GM19372 (cell line): ENCODE results near the gene CHST12.
"Not testable (repeated sequence)": the region's sequence is repeated elsewhere in the genome, so short reads cannot be mapped to it uniquely, and the experiment has no call there.

Experiments used
- ATAC-seq: cut with Tn5 transposase; IDR thresholded peaks from one replicate; pipeline ENCODE4 v1.9.1; 2021; ENCODE audit warnings: mild to moderate bottlenecking, low read depth, moderate library complexity; ENCODE audit not compliant: unreplicated experiment

CHST12 gene

DNA sequence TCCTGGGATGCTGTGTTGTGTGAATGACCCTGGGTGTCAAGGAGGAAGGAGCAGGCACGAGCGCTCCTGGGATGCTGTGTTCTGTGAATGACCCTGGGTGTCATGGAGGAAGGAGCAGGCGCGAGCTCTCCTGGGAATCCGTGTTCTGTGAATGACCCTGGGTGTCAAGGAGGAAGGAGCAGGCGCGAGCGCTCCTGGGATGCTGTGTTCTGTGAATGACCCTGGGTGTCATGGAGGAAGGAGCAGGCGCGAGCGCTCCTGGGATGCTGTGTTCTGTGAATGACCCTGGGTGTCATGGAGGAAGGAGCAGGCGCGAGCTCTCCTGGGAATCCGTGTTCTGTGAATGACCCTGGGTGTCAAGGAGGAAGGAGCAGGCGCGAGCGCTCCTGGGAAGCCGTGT is 25.9 kb upstream of the CHST12 start:
- not testable (repeated sequence) for ATAC-seq

DNA sequence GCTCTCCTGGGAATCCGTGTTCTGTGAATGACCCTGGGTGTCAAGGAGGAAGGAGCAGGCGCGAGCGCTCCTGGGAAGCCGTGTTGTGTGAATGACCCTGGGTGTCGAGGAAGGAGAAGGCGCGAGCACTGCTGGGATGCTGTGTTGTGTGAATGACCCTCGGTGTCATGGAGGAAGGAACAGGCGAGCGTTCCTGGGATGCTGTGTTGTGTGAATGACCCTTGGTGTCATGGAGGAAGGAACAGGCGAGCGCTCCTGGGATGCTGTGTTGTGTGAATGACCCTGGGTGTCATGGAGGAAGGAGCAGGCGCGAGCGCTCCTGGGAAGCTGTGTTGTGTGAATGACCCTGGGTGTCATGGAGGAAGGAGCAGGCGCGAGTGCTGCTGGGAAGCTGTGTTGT is 25.3 kb upstream of the CHST12 start:
- ATAC-seq = not testable (repeated sequence)

DNA sequence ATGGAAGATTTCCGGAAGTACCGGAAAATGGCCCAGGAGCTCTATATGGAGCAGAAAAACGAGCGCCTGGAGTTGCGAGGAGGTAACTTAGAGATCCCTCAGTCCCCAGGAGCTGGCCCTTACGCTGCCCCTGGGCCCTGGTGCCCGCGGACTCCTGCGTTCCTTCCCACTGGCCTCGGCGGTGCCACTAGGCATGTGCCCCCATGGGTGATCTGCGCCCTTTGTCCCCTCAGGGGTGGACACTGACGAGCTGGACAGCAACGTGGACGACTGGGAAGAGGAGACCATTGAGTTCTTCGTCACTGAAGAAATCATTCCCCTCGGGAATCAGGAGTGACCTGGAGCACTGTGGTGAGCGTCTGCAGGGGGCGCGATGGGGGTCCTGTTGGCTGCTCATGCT is 24.2 kb upstream of the CHST12 start:
- ATAC-seq = no peak

DNA sequence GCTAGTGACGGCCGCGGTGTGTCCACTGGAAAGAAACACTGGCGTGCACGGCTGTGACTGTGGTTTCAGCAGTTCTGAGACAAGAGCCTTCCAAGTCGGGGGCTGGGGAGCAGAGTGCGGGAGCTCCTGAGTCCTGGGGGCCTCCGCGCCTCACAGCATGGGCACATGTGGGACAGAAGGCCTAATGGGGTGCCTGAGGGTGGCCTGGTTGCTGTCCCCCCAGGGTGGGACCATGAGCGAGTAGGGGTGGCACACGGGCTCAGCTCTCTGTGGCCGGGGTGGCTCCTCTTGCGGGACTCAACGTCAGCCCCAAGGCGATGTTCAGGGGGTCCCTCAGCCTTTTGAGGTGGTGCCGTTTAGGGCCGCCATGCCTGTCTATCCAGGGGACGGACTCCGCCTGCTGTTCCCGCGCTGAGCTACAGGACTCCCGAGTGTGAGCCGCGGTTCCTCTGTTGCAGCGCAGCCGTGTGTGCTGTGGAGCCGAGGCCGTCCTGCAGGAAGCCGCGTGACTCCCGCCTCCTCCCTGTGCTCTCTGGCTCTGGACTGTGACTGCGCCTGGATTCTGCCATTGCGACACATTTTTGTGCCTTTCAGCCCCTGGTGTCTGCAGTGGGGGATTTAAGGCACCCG is 23.5 kb upstream of the CHST12 start:
- ATAC-seq = no peak

DNA sequence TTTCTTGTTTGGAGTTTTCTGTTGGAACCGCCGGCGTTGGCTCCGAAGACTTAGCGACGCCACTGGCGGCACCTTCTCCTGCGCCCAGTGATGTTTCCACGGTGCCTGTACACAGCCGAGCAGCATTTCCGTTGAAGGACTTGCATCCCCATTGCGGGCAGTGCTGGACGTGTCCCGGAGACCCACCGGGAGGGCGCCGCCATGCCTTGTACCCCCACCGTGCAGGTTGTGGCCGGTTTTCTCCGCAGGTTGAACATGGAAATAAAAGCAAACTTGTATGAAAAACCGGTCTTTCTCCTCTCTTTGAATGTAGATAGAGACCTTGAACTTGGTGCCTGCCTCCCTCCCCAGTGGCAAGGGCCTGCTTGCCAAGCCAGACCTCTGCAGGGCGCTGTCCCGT is 22.9 kb upstream of the CHST12 start:
- ATAC-seq = no peak

DNA sequence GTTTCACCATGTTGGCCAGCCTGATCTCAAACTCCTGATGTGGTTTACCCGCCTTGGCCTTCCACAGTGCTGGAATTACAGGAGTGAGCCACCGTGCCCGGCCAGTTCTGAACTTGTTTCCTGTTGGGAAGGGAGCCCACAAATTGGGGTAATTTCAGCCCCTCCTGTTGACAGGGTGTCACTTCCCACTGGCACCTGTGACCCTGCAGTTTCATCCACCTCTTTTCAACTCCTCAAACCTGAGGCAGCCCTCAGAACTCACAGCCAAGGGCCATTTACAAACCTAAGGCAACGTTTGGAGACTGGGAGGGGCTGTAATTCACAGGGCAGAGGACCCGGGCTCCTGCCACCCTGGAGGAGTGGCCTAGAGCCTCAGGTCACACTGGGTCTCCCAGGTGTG is 22.2 kb upstream of the CHST12 start:
- ATAC-seq = no peak

DNA sequence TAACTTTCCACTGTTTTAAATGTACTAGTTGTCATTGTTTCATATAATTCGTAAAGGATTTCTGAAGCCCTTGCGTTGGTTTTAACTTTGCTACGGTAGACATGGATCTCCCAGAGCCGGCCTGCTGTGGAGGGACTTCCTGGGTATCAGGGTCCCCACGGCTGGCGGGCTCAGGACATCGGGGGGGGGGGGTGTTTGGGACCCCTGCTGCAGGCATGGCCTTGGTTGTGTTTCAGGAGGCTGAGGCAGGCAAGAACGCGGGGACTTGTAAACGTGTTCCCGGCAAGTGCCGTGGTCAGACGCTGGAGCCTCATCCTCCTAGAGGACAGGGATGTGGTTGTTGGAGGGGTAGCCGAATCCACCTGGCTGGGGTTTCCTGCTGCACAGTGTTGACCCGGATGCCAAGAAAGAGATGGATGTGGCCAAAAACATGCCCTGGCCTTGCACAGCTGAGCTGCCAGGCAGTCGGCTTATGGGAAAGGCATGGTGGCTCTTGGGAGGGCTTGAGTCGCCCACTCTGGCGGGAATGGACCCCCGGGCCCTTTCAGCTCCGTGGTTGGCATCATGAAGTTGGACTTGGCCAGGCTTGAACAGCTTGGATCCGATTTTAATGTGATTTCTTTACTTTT is 21.4 kb upstream of the CHST12 start:
- no peak for ATAC-seq

DNA sequence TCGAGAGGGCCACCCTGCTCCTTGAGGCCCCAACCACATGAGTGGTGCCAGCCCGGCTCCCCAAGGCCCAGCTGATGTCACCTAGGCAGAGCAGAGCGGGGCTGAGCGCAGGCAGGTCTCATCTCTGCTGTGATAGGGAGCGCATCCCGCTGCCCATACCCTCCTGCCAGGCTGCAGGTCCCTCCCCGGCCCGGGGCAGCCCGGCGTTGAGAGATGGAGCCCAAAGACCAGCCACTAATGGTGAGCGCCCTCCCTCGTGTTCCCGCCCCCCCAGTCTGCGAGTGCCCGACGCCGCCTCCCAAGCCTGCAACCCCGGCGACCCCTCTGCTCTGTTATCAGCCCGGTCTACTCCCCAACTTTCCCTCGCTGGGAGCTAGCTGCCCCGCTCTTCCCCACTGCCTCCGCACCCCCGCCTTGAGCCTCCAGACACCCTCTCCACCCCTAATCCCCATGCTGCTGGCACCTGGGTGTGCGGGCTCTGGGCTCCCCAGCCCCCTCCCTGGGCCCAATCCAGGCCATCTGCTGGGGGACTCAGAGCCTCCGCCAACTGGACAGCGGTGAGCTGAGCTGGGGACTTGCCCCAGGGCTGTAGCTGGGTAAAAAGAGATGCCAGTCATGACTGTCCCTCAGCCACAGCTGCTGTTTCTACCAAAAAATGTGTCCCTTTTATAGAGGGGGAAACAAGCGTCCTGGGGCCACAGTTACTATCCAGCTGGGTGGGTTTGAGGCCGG is 19.7 kb upstream of the CHST12 start:
- ATAC-seq = no peak

DNA sequence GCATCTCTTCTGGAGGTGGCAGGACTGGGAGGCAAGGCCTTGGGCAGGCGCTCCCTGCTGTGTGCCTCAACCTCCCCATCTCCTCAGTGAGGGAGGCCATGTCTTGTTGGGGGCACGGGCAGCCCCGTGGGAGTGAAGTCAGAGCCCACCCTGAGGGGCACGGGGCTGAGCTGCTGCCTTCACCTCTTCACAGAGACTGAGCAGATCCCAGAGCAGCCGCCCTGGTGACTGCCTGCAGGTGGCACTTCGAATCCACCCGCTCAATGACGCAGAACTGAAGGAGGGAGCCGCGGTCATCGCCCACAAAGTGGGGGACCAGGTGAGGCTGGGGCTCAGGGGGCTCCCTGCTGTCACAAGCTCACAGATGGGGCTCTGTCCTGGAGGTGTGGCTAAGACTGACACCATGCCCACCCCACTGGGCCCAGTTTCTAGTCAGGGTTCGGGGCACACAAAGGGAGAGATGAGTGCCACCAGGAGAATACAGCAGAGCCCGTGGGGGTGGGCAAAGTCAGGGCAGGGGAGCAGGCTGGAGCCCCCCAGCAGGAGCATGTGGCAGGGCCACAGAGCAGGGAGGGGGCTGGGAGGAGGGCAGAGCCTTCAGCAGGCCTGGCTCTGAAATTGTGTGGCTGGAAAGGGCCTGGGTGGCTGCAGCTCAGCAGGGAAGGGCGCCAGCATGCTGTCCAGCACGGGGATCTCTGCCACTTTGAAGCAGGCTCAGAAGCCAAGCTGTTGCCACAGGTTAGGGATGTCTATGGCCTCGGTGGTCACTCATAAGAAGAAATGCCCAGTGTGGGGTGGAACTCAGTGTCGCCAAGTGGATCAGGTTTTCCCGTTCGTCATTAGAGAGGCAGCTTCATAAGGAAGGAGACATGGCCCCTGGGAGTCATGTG is 18.8 kb upstream of the CHST12 start:
- ATAC-seq = no peak

DNA sequence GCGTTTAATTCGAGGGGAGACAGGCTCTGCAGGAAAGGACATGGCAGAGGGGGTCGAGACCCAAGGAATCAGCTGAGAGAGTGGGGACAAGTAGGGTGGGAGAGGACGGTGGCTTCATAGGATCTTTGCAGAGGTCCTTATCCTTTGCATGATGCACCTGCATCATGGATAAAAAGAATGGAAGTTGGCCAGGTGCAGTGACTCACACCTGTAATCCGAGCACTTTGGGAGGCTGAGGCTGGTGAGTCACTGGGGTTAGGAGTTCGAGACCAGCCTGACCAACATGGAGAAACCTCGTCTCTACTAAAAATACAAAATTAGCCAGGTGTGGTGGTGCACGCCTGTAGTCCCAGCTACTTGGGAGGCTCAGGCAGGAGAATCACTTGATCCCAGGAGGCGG is 17.3 kb upstream of the CHST12 start:
- not testable (repeated sequence) for ATAC-seq

DNA sequence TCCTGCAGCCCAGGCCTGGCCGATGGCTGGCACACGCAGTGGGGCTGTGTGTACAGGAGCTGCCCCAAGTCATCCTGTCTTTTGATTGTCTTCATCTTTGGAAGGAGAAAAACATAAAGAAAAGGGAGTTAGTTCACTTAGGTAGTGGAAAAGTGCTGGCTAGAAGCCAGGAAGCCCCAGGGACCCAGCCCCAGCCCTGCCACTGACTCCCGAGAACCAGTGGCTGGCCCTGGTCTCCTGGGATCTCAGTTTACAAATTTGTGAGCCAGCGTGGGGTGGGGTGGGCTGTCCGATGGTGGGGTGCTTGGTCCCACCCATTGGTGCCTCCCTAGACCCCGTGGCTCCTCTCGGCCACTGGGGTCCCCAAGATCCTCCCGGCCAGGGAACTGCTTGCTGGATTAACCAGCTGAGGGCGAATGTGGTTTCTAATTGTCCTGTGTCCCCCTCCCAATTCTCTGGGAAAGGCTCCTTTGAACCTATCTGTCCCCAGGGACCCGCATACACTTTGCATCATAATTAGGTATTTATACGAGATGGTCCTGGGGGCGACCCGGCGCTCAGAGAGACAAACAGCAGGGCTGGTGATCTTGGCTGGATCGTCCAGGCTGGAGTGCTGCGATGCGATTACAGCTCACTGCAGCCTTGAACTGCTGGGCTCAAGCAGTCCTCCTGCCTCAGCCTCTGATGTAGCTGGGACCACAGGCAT is 16.3 kb upstream of the CHST12 start:
- no peak for ATAC-seq

DNA sequence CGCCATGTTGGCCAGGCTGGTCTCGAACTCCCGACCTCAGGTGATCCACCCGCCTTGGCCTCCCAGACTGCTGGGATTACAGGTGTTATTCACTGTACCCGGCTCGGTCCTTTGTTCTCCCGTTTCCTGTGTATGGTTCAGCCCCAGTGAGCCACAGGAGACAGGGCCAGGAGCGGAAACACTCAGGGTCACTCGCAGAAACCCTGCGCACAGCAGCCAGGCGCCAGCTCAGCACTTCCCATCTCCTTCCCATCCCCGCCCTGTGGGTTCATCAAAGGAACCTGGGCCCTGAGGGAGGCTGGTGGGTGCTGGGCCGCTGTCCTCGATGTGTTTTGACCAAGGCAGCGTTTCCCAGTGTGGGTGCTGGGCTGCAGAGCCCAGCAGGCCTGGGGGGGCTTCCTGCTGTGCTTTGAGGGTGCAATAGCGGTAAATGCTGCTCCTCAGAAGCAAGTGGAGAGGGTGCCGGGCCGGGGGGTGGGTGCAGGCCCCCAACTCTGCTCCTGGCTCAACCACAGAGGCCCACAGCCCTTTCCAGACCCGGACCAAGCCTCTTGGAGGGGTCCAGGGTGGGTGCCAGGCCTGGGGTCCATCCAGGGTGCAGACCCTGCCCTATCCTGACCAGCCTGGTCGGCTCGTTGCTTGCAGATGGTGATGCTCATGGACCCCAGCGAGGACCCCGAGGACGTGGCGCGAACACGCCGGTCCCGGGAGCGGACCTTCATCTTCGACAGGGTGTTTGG is 15.3 kb upstream of the CHST12 start:
- ATAC-seq = no peak

DNA sequence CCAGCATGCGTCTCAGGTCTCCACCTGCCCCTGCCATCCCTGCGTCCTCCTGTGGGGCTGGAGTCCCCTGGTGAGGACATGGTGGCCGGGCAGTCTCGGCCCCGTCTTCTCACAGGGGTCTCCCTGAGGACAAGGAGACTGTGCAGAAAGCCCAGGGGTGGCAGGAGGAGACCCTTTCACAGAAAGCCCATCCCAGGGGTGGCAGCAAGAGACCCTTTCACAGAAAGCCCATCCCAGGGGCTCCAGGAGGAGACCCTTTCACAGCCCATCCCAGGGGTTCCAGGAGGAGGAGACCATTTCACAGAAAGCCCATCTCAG is 14.8 kb upstream of the CHST12 start:
- ATAC-seq = no peak

DNA sequence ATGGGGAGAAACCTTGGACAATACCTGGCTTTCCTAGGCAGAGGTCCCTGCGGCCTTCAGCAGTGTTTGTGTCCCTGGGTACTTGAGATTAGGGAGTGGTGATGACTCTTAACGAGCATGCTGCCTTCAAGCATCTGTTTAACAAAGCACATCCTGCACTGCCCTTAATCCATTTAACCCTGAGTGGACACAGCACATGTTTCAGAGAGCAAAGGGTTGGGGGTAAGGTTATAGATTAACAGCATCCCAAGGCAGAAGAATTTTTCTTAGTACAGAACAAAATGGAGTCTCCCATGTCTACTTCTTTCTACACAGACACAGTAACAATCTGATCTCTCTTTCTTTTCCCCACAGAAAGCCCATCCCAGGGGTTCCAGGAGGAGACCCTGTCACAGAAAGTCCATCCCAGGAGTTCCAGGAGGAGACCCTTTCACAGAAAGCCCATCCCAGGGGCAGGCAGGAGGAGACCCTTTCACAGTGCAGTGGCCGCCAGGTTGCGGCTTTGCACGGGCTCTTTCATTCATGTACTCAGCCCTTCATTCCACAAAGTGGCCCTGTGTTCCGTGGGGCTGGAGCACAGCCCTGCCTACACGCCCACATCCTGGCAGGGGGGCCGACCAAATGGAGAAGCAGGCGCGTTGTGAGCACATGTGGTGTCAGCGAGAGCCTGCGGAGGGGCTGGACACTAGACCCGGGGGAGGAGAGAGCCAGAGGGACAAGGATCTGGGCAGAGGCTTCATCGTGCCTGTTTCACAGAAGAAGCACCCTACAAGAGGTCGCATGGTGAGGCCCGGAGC is 13.2 kb upstream of the CHST12 start:
- ATAC-seq = not testable (repeated sequence)

DNA sequence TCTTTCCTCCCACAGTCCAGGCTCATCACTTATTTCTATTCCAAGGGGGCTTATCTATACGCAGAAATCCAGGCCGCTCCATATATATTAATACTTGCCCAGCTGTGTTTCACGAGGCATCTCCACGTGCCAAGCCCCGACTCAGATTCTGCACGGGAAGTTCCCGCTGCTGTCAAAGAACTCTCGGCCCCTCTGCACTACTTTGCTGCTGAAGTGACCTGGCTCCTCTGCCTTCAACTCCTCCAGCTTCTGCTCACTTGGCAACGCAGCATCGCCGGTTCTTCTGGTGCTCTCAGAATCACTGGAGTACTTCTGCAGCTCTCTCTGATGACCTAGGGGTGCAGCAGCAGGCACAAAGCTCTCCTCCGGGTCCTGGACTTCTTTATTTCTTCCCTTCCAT is 9.7 kb upstream of the CHST12 start:
- no peak for ATAC-seq

DNA sequence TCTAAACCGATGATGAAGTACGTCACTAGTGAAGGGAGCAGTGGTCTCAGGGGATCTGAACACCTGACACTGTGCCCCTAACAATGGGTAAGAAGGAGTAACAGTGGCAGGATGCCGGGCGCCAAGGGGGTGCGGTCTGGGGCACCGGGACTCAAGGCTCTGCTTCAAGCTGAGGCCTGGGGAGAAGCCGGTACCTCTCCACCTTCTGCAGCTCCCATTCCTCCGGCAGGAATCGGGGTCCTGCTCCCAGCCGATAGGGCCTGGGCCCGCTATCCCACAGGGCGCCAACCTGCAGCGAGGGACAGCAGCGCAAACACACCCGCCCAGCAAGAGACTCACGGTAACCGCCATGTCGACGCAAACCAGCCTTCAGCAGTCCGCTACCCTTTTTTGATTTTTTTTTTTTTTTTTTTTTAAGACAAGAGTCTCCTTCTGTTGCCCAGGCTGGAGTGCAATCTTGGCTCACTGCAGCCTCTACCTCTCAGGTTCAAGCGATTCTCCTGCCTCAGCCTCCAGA is 8.8 kb upstream of the CHST12 start:
- ATAC-seq = no peak

DNA sequence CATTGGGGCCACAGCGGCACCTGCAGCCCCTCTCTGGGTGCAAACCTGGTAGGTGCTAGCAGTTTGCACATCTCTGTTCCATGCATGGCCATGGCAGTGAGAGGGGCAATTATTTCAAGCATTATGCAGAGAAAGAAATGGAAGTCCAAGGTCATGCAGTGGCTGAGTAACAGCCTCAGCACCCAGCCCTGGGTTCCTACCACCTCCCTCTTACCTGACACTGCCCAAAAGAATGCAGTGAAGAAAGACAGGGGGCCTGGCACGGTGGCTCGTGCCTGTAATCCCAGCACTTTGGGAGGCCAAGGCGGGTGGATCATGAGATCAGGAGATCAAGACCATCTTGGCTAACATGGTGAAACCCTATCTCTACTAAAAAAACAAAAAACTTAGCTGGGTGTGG is 4.9 kb upstream of the CHST12 start:
- no peak for ATAC-seq

DNA sequence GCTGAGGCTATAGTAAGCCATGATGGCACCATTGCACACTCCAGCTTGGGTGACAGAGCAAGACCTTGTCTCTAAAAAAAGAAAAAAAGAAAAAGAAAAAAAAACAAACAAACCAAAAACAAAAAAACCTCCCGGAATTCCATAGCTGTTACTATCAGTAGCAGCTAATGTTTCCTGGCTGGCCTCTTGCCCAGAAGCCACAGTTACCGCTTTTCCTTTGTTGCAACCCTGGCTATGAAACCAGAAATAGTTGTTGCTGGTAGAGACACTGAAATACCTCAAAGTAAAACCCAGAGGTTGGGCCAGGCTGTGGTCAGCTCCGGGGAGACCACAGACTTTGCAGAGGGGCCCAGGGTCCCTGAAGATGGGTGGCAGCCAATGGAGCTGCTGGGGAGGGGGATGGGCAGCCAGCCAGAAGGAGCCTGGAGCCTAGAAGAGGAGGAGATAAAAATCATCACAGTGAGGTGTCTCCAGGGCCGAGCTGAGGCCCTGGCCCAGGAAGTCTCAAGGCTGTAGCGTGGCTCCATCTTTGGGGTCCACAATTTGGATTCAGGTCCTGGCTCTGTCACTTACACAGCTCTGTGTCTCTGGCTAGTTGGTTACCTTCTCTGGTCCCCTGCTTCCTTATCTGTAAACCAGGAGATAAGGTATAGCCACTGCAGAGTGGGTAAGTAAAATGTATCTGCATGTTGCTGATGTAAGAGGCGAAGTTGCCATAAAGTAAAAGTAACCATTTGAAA is 3.4 kb upstream of the CHST12 start:
- no peak for ATAC-seq
